Stimulated activated CD4-positive, alpha-beta T cell treated with anti-CD3 and anti-CD28 coated beads, Interleukin-12 subunit alpha, Interleukin-12 subunit beta, amount 100 ng/mL, for 48 hours (primary cell): ENCODE results near the gene CHD2.
"Not testable (repeated sequence)": the region's sequence is repeated elsewhere in the genome, so short reads cannot be mapped to it uniquely, and the experiment has no call there.

Experiments used
- DNase-seq, 3 donors: peaks; one replicate each; pipeline ENCODE4 v3.0.0-alpha.2; 2020; ENCODE audit warnings: low read depth in 2 of 3, low spot score in 1 of 3

The CHD2 gene

GRCh38 chr15:93048426-93048721, 148.2 kb downstream of the CHD2 start:
- no peak for DNase-seq

DNA sequence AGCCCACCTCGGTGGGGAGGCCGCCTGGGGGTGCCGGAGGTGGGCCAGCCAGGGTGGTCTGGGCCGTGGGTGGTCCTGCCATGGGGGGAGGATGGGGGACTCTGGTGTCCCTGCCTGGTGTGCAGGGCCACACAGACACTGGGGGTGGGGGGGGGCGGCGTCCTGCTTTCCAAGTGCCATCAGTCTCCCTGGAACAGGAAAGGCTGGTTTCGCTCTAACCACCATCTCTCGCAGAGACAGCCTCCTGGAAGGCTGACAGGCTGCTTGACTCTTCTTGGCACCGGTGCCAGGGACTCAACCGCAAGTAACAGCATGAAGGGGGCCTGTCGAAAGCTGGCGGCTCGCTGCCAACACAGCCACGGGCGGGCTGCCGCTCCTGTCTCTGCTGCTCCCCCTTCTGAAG, 148.6 kb downstream of the CHD2 start:
- no peak for DNase-seq

DNA sequence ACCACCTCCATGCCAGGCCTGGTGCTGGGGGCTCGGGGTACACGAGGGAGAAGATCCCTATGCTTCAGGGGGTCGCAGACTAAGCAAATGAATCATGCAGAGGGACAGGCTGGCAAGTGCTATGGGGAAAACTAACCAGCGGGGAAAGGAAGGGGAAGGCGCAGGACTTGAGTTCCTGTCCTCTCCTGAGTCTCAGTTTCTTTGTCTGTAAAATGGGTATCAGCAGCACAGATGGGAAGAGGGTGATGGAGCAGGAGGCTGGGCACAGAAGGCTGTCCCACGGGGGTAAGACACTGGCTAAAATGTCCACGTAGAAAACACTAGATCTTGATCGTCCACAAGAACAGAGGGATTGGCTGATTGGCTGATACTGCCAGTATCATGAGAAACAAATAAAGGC, 149.1 kb downstream of the CHD2 start:
- no peak for DNase-seq

DNA sequence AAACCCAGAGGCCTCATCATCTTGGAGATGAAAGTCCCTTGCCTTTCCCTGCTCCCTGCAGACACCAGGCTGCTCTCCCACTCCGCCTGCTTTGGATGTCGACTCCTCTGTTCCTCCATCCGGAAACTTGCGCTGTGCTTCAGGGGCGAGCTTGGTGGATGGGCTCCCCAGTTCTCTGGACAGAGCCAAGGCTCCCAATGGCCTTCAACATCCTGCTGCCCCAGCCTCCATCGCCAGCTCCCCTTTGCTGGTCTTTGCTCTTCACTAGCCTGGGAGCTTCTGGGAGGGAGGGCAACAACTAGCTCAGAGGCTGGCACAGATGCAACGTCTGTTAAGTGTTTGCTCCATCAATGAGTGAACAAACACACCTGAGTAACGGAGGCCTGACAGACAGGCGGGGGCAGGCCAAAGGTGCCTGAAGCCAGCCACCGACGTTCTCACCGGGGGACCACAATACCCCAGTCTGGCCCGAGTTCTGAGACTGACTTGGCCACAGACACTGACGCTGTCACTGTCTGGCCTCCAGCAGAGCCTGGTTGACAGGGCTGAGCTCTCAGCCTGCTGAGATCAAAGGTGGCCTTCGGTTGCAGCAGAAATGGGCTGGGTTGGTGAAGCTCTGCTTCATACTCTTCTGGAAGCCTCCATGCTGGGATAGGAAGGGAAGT, 149.9 kb downstream of the CHD2 start:
- no peak for DNase-seq

- no peak for DNase-seq
Measured at GRCh38 chr15:93050648-93051047, 150.5 kb downstream of the CHD2 start.

- DNase-seq, result no peak
Measured at GRCh38 chr15:93051236-93052089, 151.3 kb downstream of the CHD2 start.

DNA sequence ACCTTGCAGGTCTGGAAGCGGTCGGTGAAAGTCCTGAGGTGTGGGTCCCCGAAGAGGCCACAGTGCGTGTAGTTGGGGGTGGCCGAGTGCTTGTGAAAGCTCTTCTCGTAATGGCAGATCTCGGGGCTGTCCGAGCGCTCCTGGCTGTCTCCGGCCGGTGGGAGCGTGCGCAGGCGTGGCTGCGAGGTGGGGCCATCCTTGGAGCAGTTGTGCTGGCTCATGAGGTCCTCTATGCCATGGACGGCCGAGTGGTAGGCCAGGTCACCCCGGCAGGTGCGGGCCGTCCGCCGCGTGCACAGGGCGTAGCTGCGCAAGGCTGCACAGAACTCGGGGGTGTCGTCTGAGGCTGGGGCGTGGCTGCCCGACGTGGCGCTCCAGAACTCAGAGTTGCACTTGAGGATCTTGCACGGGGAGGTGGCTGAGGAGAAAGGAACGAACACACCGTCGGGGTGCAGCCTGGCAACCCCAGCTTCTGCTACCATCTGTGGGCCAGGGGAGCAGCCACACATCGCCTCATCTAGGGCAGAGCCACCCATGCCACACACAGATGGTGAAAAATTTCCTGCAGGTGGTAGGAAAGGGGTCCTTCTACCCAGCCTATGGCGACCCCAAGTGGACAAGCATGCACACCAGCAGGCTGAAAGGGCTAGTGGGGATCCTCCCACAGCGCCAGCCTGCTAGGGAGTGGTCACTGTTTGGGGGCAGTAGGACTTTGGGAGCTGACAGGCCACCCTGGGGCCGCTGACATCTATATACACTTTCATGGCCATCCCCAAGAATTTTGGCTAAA, 152.2 kb downstream of the CHD2 start:
- DNase-seq, result no peak

DNA sequence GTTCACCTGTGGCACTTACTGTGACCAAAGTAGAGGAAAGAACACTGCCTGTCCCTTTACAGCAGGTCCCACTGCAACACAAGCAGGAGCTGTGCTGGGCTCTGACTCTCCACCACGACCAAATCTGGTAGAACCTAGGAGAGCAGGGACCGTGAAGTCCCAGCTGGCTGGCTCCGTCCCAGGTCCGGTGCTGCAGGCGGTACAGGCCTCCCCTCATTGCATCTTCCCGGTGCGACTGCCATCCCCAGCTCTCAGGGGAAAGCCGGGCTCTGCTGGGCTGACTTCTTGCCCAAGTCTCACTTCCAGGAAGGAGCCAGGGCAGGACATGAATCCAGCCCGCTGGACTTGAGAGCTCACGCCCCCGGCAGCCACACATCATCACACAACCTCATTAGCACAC, 155.1 kb downstream of the CHD2 start:
- DNase-seq, result no peak

- no peak for DNase-seq
Measured at GRCh38 chr15:93056836-93057235, 156.7 kb downstream of the CHD2 start.

DNA sequence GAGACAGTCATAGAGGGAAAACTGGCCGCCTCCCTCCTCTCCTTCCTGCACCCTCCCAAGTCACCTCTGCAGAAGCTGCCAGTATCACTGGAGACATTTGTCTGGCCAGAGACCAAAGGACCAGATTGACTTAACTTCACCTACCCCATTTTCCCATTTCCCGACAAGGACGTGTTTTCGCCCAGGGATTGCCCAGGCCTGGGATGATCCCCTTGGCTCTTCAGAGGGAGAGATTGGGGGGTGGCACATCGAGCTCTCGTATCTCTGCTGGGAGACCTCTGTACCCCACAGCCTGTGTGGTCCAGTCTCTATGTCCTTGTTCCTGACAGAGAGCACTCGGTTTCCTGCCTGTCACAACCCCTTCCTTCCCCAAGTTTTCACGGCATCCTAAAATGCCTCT, 157.5 kb downstream of the CHD2 start:
- no peak for DNase-seq

GRCh38 chr15:93058128-93058527, 158.0 kb downstream of the CHD2 start:
- DNase-seq, result no peak

DNA sequence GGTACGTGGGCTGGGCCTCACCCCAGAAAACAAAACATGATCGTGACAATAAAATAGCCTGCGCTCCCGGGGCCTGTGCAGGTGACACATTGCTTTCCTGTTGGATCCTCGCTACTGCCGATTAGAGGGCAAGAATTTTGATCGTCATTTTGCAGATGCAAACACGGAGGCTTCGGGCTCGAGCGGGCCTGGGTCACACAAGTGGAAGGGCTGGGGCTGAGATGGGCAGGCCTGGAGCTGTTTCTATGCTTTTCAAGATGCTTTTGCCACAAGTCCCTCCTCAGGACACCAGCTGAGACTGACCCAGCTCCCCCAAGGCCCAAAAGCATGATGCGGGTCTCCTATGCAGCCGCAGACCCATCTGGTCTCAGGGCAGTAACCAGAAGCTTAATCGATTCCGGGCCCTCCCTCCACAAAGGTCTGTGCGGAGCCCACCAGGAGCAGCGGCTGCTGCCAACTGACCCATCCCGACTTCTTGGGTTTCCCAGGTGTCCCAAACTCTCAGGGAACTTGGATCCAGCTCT, 158.8 kb downstream of the CHD2 start:
- DNase-seq, result no peak

DNA sequence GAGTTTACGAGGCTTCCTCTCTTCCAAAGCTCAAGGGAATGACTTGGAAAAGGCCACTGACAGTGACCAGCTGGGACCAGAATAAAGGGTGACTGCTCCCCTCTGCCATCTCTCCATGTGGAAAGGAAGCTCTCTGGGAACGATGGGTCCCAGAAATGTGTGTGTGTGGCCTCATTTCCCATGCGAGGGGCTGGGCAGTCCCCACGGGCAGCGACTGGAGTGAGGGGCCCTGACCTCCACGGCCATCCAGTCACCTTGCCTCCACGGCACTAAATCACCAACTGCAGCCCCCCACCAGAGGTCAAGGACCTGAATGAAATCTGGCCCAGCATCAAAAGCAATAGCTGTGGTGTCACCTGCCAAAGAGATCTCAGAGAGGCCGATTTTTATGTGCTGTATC, 159.3 kb downstream of the CHD2 start:
- DNase-seq, result no peak

DNA sequence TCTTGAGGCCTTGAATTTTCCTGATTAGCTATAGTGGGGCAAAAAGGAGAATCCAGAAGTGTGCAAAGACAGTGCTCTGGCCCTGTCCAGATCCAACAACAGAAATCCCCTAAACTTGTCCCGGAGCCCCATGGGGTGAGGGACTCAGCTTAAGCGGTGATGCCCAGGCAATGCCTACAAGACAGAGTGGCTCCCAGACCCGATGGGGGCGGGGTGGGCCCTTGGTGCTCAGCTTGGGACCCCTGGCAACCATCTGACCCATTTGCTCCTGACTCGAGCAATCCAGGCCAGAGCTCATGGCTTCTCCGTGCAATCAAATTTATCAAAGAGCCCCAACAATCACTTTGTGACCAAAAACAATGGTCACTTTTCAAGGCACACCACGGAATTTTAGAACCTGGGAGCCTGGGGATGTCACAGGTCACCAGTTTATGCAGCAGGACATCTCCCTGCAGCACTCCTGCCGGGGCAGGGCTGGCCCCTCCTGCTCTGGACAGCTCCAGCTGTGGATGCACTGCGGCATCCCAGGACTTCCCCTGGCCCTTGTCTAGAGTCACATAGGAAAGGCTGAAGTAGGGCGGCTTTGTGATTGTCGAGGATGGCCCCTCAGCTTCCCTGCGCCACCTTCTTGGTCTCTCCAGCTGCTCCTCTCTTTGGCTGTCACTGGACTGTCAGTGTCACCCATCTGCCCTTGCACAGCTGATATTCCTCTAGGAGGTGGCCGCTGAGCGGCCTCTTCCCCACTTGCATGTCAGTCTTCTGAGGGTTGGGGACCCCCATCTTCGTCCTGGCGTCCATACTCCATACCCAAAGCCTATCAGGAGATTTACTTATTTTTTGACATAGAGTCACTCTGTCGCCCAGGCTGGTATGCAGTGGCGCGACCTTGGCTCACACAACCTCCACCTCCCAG, 160.5 kb downstream of the CHD2 start:
- no peak for DNase-seq

DNA sequence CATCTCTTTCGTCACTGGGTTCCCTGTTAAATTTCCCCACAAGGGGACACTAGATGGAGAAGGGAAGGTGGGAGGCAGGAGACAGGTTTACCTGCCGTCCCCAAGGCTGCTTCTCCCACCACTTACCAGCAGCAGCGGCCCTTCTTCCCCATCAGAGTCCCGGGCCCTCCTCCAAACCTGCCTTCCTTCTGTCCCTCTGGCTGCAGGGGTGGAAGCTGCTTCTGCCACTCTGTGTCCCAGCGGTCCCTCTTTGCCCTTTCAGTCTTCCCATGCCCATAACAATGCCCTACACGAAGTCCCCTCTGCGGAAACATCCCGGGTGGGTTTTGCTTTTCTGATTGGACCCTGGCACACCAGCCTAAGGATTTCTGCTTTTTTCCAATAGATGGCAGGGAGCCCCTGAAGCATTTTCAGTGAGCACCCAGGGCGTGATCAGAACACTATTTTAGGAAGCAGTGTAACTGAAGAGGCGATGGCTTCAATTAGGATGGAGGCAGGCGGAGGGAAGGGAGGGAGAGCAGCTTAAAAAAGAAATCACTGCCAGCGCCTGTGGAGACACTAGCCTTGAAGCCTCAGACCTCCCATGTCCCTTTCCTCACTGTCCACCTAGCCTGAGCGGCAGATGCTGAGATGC, 162.6 kb downstream of the CHD2 start:
- DNase-seq, result not testable (repeated sequence)

DNA sequence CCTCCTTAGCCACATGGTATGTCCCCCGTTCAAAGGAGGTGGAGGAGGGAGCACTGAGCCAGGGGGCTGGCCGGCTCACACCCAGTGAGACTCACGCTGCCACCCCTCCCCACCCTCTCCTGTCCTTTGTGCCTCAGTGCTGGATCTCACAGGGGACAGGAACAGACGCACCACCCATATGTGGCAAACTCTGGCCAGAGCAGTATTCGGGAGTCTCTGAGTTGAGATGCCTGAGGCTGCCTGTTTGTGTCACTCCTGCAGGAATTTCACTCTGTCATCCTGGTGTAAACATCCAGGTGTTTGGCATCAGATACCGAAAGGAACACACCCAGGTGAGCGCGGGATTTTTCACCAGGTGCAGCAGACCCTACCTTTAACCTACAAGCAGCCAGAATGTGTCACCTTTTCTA, 163.1 kb downstream of the CHD2 start:
- DNase-seq, result no peak

GRCh38 chr15:93063796-93064690, 163.9 kb downstream of the CHD2 start:
- no peak for DNase-seq

GRCh38 chr15:93065641-93066045, 165.5 kb downstream of the CHD2 start:
- DNase-seq, result no peak

DNA sequence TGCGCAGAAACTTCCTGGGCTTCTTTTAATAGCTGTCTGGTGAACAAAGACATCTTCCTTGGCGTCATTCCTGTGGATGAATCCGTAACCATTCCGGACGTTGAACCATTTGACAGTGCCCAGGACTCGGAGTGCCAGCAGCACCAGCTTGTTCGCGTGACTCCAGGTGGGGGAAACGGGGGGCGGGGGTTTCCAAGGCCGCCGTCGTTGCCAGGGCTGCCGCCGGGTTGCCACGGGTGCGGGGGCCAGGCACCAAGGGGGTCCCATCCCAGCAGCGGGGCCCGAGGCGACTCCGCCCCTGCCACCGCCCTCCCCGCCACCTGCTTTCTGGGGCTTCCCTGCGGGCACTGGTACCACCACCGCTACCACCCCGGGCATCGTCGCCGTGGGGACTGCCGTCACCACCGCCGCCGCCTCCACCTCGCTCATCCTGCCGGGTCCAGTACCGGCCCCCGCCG, 166.1 kb downstream of the CHD2 start:
- no peak for DNase-seq
